Amniotic stem cell (primary cell): ENCODE results near the gene SQOR.

Source experiments
- DNase-seq: peaks from one replicate; lab custom pipeline; 2025; lab: John Stamatoyannopoulos, UW

Gene SQOR

GRCh38 chr15:45660231-45660979 lies 25.6 kb downstream of the SQOR start:
- DNase-seq = no peak

DNA sequence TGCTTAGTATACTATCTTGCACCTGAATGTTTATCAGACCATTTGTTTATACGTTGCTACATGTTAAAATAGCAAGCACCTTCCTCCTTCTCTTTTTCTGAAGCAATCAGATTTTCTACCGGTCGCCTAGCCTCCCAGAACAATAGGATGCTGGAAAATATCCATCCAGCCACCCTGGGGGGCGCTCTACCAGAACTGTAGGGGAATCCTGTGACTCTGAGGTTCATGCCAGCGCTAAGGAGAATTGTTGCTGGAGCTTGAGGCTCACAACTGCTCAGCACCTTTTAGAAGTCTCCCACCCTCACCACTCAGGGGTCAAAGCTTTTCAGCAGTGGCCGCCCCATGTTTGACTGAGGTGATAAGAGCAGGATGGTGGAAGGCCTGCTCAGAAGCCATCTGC lies 27.5 kb downstream of the SQOR start:
- DNase-seq = no peak

DNA sequence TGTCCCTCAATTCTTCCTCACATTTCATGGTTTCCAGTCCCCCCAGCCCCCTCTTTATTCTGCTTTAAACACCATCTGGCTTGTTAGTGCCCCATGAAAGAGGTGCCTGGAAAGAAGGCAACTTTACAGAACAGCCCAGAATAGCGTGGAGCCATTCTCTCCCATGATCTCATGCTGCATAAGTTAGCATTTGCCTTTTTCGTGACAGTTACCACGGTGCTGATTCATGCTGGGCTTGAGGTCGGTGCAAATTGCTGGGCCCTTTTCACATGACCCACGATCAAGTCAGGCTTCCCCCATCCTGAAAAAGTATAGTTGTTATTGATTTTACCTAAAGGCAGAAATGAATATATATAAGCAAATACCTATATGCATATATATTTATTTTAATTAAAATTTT lies 29.6 kb downstream of the SQOR start:
- DNase-seq = no peak

GRCh38 chr15:45665261-45665660 lies 30.4 kb downstream of the SQOR start:
- no peak for DNase-seq

GRCh38 chr15:45666119-45666875 lies 31.5 kb downstream of the SQOR start:
- DNase-seq = no peak

DNA sequence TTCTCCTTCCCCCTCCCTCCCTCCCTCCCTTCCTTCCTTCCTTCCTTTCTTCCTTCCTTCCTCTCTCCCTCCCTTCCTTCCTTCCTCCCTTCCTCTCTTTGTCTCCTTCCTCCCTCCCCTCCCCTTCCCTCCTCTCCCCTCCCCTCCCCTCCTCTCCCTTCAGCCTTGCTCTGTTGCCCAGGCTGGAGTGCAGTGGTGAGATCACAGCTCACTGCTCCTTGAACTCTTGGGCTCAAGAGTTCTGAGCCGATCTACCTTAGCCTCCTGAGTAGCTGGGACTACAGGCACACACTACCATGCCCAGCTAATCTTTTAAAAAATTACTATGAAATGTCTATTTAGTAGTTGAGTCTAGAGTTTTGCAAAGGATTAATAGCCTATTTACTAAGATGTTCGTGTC lies 32.2 kb downstream of the SQOR start:
- no peak for DNase-seq

GRCh38 chr15:45668386-45668785 lies 33.6 kb downstream of the SQOR start:
- DNase-seq = no peak

GRCh38 chr15:45669422-45669821 lies 34.6 kb downstream of the SQOR start:
- no peak for DNase-seq

- DNase-seq = no peak
Observed at GRCh38 chr15:45670091-45670490, 35.3 kb downstream of the SQOR start.

- no peak for DNase-seq
Observed at GRCh38 chr15:45670511-45670910, 35.7 kb downstream of the SQOR start.

DNA sequence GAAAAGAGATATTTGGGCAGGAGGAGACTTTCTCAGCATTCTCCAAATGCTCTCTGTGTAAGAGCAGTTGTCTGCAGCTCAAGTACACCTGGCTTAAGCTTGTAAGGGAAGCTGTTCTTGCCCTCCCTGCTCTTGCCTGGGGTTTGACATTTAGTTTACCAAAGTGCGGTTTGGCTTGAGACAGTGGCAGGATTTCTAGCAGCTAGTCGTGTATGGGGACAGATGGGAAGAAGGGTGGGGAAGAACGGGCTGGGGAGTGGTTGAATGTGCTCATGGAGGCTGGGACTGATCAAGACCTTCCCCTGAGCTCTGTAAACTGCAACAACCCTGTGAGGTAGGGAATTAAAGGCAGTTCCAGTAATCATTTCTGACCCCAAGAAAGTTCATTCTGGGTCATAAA lies 39.8 kb downstream of the SQOR start:
- no peak for DNase-seq

DNA sequence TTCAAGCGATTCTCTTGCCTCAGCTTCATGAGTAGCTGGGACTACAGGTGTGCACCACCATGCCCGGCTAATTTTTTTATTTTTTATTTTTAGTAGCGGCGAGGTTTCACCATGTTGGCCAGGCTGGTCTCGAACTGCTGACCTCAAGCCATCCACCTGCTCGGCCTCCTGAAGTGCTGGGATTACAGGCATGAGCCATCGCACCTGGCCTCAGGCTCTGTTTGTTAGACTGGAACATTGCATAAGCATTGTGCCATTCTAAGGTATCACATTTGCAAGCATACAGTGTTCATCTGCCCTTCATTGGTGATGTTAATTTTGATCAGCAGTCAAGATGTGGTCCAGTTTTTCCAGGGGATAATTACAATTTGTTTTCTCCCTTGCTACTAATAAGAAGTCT lies 43.0 kb downstream of the SQOR start:
- no peak for DNase-seq

- DNase-seq = no peak
Observed at GRCh38 chr15:45678459-45679178, 43.8 kb downstream of the SQOR start.

DNA sequence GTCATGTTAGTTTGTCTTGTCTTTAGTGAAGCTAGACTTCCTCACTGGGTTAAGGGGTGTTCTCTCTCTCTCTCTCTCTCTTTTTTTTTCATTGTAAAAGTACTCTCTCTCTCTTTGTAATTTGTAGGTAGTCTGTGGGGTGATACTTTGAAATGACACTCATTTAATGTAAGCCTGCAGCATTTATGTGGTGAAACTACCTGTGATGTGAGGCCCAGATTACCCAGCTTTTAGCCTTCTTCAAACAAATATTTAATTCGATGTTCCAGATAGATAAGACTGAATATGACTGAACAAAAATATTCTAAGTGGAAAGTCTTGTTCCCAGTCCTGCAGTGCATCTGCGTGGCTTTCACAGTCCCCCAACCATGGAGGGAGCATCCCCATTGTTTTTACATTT lies 49.7 kb downstream of the SQOR start:
- DNase-seq = no peak

GRCh38 chr15:45689616-45690015 lies 54.8 kb downstream of the SQOR start:
- DNase-seq = no peak

DNA sequence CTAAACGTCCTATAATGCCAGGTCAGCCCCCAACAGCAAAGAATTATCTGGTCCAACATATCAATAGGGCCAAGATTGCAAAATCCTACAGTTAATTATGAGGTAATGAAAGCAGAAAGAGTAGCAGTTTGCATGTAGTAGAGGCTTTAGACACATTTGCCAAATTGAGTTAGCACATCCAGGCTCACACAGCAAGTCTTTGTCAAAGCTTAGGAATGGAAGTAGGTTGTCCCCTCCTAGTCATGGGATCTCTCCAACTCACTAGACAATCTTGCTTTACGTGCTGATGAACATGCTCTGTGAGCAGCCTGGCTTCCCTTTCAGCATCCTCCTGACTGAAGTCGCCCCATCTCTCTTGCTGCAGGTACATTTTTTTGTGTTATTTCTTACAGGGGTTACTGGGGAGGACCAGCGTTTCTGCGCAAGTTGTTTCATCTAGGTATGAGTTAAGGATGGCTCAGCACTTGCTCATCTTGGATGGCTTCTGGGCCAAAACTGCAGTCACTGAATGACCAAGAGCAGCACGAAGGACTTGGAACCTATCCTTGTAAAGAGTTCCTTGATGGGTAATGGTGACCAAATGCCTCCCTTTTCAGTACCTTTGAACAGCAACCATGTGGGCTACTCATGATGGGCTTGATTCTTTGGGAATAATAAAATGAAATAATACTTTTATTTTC lies 55.9 kb downstream of the SQOR start:
- no peak for DNase-seq

DNA sequence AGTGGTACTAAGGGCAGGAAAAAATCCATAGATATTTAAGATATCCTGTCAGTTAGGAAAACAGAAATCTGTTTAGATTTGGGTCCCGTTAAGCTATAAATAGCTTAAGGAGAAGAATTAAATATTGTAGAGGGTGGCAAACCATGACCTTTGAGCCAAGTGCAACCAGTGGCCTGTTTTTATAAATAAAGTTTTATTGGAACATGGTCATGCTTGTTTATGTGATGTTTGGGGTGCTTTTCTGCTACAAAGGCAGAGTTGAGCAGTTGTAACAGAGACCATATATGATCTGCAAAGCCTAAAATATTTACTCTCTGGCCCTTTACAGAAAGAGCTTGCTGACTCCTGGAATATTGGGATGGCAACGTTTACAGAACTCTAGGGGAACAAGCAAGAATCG lies 66.3 kb downstream of the SQOR start:
- no peak for DNase-seq

DNA sequence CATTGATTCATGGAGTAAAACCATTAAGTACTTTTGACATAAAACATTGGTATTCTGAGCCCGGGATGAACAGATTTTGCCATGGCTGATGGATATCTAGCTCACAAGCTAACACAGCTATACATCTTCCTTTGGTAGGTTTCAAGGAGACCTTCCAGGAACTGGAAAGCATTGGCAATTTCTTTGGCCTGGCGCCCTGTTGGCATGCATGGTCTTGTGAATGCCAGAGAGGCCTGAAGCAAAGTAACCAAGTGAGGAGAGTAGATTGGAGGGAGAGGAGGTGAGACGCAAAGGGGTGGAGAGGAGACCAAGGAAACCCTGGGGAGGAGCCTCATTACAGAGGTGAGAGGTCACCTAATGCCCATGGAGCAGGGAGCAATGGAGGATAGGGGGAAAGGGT lies 67.2 kb downstream of the SQOR start:
- DNase-seq = no peak

DNA sequence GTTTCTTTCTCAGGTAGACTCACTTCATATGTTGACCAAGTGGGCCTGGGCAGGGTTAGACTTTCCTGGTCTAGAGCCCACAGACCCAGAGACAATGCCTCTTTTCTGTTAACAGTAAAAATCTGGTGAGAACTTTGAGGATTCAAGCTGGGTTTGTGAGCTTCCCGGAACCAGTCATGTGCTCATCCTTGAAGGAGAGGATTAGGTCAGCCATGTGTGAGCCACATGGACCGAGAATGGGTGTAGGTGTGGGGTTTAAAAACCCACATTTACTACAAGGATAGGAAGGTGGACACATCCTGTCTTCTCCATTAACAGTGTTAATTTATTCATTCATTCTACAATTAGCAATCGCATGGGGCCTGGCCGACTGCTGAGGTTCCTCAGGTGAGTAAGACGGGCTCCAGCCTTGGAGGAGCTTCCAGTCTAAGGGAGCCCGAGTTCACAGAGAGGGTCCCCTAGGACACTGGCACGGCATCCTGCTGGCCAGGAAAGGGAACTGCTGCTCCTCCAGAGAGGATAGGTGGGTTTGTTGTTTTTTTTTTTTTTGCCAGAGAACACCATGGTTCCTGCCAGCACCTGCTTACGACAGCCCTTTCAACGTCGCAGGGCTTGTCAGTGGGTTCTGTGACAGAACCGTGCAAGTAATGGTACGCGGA lies 69.0 kb downstream of the SQOR start:
- no peak for DNase-seq

DNA sequence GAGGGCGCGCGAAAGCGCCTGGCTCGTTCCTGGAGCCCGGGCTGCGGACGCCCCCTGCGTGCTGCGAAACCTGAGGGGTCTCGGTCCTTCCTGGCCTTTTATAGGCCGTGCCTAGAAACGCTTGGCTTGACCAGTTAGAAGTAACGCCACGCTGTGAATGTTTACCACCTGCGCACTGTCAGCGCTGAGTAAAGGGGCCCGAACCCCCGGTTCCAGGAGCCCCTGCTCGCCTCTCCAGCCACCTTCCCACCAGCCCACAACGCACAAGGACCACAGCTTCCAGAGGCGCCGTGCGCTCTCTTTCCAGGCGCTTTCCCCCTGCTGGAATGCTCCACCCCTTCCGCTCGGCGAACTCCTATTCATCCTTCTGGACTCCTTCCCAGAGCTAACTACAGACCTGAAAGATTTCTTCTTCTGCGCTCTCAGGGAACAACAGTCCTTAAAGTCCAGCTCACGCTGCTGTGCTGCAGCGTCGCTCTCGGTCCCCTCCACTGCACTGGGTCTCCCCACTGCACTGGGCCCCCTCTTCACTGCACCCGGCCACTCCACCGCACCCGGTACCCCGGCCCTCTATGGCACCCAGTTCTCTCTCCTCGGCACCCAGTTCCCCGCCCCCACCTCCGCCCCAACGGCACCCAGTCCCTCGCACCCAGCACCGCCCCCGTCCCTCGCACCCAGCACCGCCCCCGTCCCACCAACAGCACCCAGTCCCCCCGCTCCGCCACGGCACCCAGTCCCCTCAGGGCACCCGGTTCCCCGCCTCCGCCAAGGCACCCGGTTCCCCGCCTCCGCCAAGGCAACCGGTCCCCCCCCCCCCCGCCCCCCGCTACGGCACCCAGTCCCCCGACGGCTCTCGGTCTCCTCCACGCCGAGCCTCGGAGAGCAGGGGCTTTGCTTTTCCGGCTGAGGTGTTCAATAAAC lies 69.8 kb downstream of the SQOR start:
- no peak for DNase-seq
